ENCODE measurements around the gene LPAR1. TPM values are rescaled to one million over a fixed set of nuclear protein-coding genes. Genes with fewer than 3 reads are reported as not detected.

Gene LPAR1
- total and polyA plus RNA-seq, 9 of the 15 experiments (the other 6 are each of a cell fraction or from before 2014, with no cell fraction given) = 0.13 TPM; not detected in 8

- Histone ChIP-seq H3K27ac (ENCODE audit: extremely low read depth, low read depth, low read length) (no peak overlapping the region), H3K9ac (ENCODE audit: insufficient read depth in 1 of 2, low read depth in 2 of 2, low read length in 2 of 2) (no peak overlapping the region), H3K9me3 (replicated peaks; ENCODE audit: control insufficient read depth, insufficient read depth, low read depth, low read length) (no peaks in the 10 kb centered on the region), H3K4me1 (replicated peaks in 1 of 2; ENCODE audit: control insufficient read depth in 2 of 2, insufficient read depth in 2 of 2, low read length in 2 of 2) (no peaks in the 10 kb centered on the region), H3K79me2 (ENCODE audit: control insufficient read depth, insufficient read depth, low read length) (no peaks in the 10 kb centered on the region), H2AFZ (ENCODE audit: low read depth, low read length) (no peak overlapping the region), H3K4me2 (ENCODE audit: insufficient read depth, low read length) (no peak overlapping the region), H3K27me3 (ENCODE audit: control insufficient read depth in 2 of 2, insufficient read depth in 2 of 2, low read length in 2 of 2) (no peaks in the 10 kb centered on the region), H3K4me3 (no peak overlapping the region), H4K20me1 (replicated peaks; ENCODE audit: control insufficient read depth, insufficient read depth, low read length) (no peaks in the 10 kb centered on the region), H3K36me3 (ENCODE audit: control insufficient read depth, insufficient read depth, low read length) (no peaks in the 10 kb centered on the region), H3K9me1 (ENCODE audit: control insufficient read depth, insufficient read depth, low read length) (no peaks in the 10 kb centered on the region)
- 0% methylated on average over 3 of the region's 3 CpGs for WGBS (ENCODE audit: insufficient coverage, low coverage, missing lambda C conversion rate)
- POLR2A ChIA-PET = no interaction called here
- CTCF ChIA-PET (ENCODE audit: low intra/inter-chr PET ratio) = no interaction called here
- no peak for FAIRE-seq
- BruUV-seq (replicated peaks) = no TSS peak
- in situ Hi-C loops (cut with MboI) = no loop called here
- ATAC-seq = no peak
- intact Hi-C loops (cut with micrococcal nuclease) = no loop called here
- no peak for DNase-seq (ENCODE audit: extremely low read depth in 1 of 4, low spot score in 3 of 4)
- TF ChIP-seq ZNF175 (CRISPR knock-in tag; IDR thresholded peaks at IDR 0.05; ENCODE audit: low read depth) (no peak), ZBTB12 (CRISPR knock-in tag; IDR thresholded peaks at IDR 0.05) (no peak), ZFP91 (CRISPR knock-in tag; IDR thresholded peaks at IDR 0.05) (no peak), NFYB (IDR thresholded peaks at IDR 0.05; ENCODE audit: extremely low read depth, insufficient read length) (no peak), CUX1 (CRISPR knock-in tag; IDR thresholded peaks at IDR 0.05) (no peak), CHAMP1 (IDR thresholded peaks at IDR 0.05) (no peak), KAT2B (IDR thresholded peaks at IDR 0.05; ENCODE audit: low read depth, low read length) (no peak), CREB1 (IDR thresholded peaks at IDR 0.05) (no peak), CREB1 (CRISPR knock-in tag; IDR thresholded peaks at IDR 0.05) (no peak), ZFPM2 (CRISPR knock-in tag; IDR thresholded peaks at IDR 0.05) (no peak), ETV5 (CRISPR knock-in tag; IDR thresholded peaks at IDR 0.05; ENCODE audit: low read depth) (no peak), SMAD1 (IDR thresholded peaks at IDR 0.05; ENCODE audit: low read depth, low read length, partially characterized antibody) (no peak)
Measured at GRCh38 chr9:110887276-110887675, 151.0 kb downstream of the LPAR1 start.

Data from K562 (cell line).